Measurements from ENCODE around the gene CRLF3. TPM values are rescaled to one million over a fixed set of nuclear protein-coding genes. Genes with fewer than 3 reads are reported as not detected.

The CRLF3 gene
- polyA plus RNA-seq, 1 of the 3 experiments (the other 2 are of a cell fraction): 10.9 TPM

GRCh38 chr17:30864636-30865035, 40.1 kb upstream of the CRLF3 start (continued):
- TF ChIP-seq FOXJ3 (CRISPR knock-in tag; IDR thresholded peaks at IDR 0.05): no peak
- no peak for TF ChIP-seq MEF2A (IDR thresholded peaks at IDR 0.05; ENCODE audit: borderline replicate concordance, low read depth)

DNA sequence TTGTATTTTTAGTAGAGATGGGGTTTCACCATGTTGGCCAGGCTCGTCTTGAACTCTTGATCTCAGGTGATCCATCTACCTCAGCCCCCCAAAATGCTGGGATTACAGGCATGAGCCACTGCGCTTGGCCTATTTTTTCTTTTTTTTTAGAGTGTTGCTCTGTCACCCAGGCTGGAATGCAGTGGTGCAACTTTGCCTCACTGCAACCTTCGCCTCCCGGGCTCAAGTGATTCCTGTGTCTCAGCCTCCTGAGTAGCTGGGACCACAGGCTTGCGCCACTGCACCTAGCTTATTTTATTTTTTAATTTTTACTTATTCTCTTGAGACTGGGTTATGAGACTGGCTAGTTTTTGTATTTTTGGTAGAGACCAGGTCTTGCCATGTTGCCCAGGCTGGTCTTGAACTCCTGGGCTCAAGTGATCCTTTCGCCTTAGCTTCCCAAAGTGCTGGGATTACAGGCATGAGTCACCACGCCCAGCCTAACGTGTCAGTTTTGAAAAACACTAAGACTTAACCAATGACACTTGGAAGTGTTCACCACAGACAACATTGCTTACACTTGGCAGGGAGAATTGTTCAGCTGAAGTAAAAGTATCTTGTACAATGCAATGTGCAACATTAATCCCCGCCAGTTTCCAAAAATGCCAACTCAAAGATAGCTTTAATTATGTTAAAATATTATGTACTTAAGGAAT, 34.2 kb upstream of the CRLF3 start:
- 94% methylated on average over 9 of the region's 9 CpGs for WGBS (ENCODE audit: low lambda C conversion rate)
- Histone ChIP-seq H4K20me1 (ENCODE audit: insufficient read depth) (no peaks in the 10 kb centered on the region), H3K79me2 (ENCODE audit: insufficient read depth) (no peaks in the 10 kb centered on the region), H3F3A (replicated peaks; ENCODE audit: insufficient read depth) (peaks cover 4% of the 10 kb centered on the region), H3K4me1 (ENCODE audit: control insufficient read depth in 1 of 2, insufficient read depth in 2 of 2, low read depth in 1 of 2, low read length in 1 of 2) (no peaks in the 10 kb centered on the region), H3K9me3 (no peaks in the 10 kb centered on the region), H3K9me2 (no peaks in the 10 kb centered on the region), H3K27me3 (ENCODE audit: insufficient read depth) (no peaks in the 10 kb centered on the region), H3K36me3 (replicated peaks in 1 of 2; ENCODE audit: control insufficient read depth in 1 of 2, insufficient read depth in 2 of 2, low read length in 1 of 2) (peaks cover 0 to 21% of the 10 kb centered on the region in 2 experiments), H3K9ac (no peak overlapping the region), H3K4me2 (no peak overlapping the region), H3K27ac (ENCODE audit: low read depth in 2 of 2, low read length in 1 of 2) (no peak overlapping the region), H2AFZ (ENCODE audit: low read depth) (no peak overlapping the region), H3K4me3 (ENCODE audit: low read depth in 2 of 2, low read length in 1 of 2) (no peak overlapping the region)
- TF ChIP-seq, protein P1, sequence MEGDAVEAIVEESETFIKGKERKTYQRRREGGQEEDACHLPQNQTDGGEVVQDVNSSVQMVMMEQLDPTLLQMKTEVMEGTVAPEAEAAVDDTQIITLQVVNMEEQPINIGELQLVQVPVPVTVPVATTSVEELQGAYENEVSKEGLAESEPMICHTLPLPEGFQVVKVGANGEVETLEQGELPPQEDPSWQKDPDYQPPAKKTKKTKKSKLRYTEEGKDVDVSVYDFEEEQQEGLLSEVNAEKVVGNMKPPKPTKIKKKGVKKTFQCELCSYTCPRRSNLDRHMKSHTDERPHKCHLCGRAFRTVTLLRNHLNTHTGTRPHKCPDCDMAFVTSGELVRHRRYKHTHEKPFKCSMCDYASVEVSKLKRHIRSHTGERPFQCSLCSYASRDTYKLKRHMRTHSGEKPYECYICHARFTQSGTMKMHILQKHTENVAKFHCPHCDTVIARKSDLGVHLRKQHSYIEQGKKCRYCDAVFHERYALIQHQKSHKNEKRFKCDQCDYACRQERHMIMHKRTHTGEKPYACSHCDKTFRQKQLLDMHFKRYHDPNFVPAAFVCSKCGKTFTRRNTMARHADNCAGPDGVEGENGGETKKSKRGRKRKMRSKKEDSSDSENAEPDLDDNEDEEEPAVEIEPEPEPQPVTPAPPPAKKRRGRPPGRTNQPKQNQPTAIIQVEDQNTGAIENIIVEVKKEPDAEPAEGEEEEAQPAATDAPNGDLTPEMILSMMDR (IDR thresholded peaks at IDR 0.05): no peak
- TF ChIP-seq RCOR1 (IDR thresholded peaks at IDR 0.05; ENCODE audit: low read length) (no peak), RXRA (IDR thresholded peaks at IDR 0.05; ENCODE audit: borderline replicate concordance, low read depth) (no peak), NFIC (IDR thresholded peaks at IDR 0.05; ENCODE audit: borderline replicate concordance) (no peak), SIN3A (IDR thresholded peaks at IDR 0.05; ENCODE audit: borderline replicate concordance, low read depth, low read length) (no peak), TEAD4 (IDR thresholded peaks at IDR 0.05; ENCODE audit: borderline replicate concordance, insufficient read depth) (no peak), FOSL2 (IDR thresholded peaks at IDR 0.05; ENCODE audit: borderline replicate concordance, low read depth) (no peak)
- POLR2A ChIA-PET: no interaction called here
- DNase-seq: no peak
- CTCF ChIA-PET: interaction anchor here (1.1 kb wide), 1 partner anchor 30 kb away, joined by 3 read pairs; no protein-coding TSS in a partner anchor

GRCh38 chr17:30854146-30854545, 29.7 kb upstream of the CRLF3 start:
- CTCF ChIA-PET: no interaction called here
- POLR2A ChIA-PET: no interaction called here
- peaks cover 2 to 18% of the 10 kb centered on the region in 2 experiments for H3K36me3 ChIP-seq (replicated peaks in 1 of 2; ENCODE audit: control insufficient read depth in 1 of 2, insufficient read depth in 2 of 2, low read length in 1 of 2)
- no peak for TF ChIP-seq POLR2AphosphoS5 (IDR thresholded peaks at IDR 0.05; ENCODE audit: low read depth, low read length)
- TF ChIP-seq FOXJ3 (CRISPR knock-in tag; IDR thresholded peaks at IDR 0.05): no peak
- no peak for TF ChIP-seq FOXM1 (IDR thresholded peaks at IDR 0.05; ENCODE audit: low read depth)
- no peak for TF ChIP-seq RCOR1 (IDR thresholded peaks at IDR 0.05; ENCODE audit: low read length)
- TF ChIP-seq MEF2A (IDR thresholded peaks at IDR 0.05; ENCODE audit: borderline replicate concordance, low read depth): no peak
- TF ChIP-seq, protein P2, sequence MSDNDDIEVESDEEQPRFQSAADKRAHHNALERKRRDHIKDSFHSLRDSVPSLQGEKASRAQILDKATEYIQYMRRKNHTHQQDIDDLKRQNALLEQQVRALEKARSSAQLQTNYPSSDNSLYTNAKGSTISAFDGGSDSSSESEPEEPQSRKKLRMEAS (IDR thresholded peaks at IDR 0.05; ENCODE audit: low read depth): no peak
- TF ChIP-seq RAD21 (IDR thresholded peaks at IDR 0.05; ENCODE audit: low read length): no peak
- no peak for TF ChIP-seq FOSL2 (IDR thresholded peaks at IDR 0.05; ENCODE audit: borderline replicate concordance, low read depth)
- no peak for TF ChIP-seq JUND (IDR thresholded peaks at IDR 0.05)
- no peak for TF ChIP-seq RXRA (IDR thresholded peaks at IDR 0.05; ENCODE audit: borderline replicate concordance, low read depth)
- TF ChIP-seq GABPA (IDR thresholded peaks at IDR 0.05; ENCODE audit: low read depth): no peak
- TF ChIP-seq, protein P3, sequence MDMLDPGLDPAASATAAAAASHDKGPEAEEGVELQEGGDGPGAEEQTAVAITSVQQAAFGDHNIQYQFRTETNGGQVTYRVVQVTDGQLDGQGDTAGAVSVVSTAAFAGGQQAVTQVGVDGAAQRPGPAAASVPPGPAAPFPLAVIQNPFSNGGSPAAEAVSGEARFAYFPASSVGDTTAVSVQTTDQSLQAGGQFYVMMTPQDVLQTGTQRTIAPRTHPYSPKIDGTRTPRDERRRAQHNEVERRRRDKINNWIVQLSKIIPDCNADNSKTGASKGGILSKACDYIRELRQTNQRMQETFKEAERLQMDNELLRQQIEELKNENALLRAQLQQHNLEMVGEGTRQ (IDR thresholded peaks at IDR 0.05; ENCODE audit: borderline replicate concordance, low read depth, low read length): no peak
- TF ChIP-seq, protein P4, sequence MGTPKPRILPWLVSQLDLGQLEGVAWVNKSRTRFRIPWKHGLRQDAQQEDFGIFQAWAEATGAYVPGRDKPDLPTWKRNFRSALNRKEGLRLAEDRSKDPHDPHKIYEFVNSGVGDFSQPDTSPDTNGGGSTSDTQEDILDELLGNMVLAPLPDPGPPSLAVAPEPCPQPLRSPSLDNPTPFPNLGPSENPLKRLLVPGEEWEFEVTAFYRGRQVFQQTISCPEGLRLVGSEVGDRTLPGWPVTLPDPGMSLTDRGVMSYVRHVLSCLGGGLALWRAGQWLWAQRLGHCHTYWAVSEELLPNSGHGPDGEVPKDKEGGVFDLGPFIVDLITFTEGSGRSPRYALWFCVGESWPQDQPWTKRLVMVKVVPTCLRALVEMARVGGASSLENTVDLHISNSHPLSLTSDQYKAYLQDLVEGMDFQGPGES (IDR thresholded peaks at IDR 0.05; ENCODE audit: low read depth, low read length): no peak
- TF ChIP-seq, protein P1 (IDR thresholded peaks at IDR 0.05): no peak

More at GRCh38 chr17:30854146-30854545, 29.7 kb upstream of the CRLF3 start:
- Histone ChIP-seq H3F3A (replicated peaks; ENCODE audit: insufficient read depth) (no peaks in the 10 kb centered on the region), H3K79me2 (ENCODE audit: insufficient read depth) (no peaks in the 10 kb centered on the region), H3K9ac (no peak overlapping the region), H3K4me2 (no peak overlapping the region), H3K9me3 (no peaks in the 10 kb centered on the region), H3K27ac (ENCODE audit: low read depth in 2 of 2, low read length in 1 of 2) (no peak overlapping the region), H4K20me1 (ENCODE audit: insufficient read depth) (no peaks in the 10 kb centered on the region), H2AFZ (ENCODE audit: low read depth) (no peak overlapping the region), H3K27me3 (ENCODE audit: insufficient read depth) (no peaks in the 10 kb centered on the region), H3K4me1 (ENCODE audit: control insufficient read depth in 1 of 2, insufficient read depth in 2 of 2, low read depth in 1 of 2, low read length in 1 of 2) (no peaks in the 10 kb centered on the region), H3K4me3 (ENCODE audit: low read depth in 2 of 2, low read length in 1 of 2) (no peak overlapping the region), H3K9me2 (no peaks in the 10 kb centered on the region)
- no peak for DNase-seq
- WGBS (ENCODE audit: low lambda C conversion rate): 100% methylated on average over 3 of the region's 3 CpGs

All from SK-N-SH (cell line).